Putamen (tissue), 1 donor: Measurements from ENCODE around the gene RPS6KA2.
A peak's percentile ranks its signal among the peaks of the same experiment; 100 is the strongest.
"Not testable (repeated sequence)": the region's sequence is repeated elsewhere in the genome, so short reads cannot be mapped to it uniquely, and the experiment has no call there.

Experiments used
- DNase-seq: peaks from one replicate; pipeline ENCODE4 v3.0.0-alpha.2; 2016; ENCODE audit warnings: low spot score

RPS6KA2 gene

GRCh38 chr6:166635013-166635970 lies 8.2 kb upstream of the RPS6KA2 start:
- DNase-seq, result no peak

- DNase-seq, result not testable (repeated sequence)
Observed at GRCh38 chr6:166634581-166634980, 7.5 kb upstream of the RPS6KA2 start.

- no peak for DNase-seq
Observed at GRCh38 chr6:166633732-166634535, 6.9 kb upstream of the RPS6KA2 start.

- DNase-seq, result no peak
Observed at GRCh38 chr6:166632731-166633130, 5.7 kb upstream of the RPS6KA2 start.

GRCh38 chr6:166630462-166630861 lies 3.4 kb upstream of the RPS6KA2 start:
- no peak for DNase-seq

GRCh38 chr6:166629628-166630027 lies 2.6 kb upstream of the RPS6KA2 start:
- DNase-seq, result no peak

- peak; percentile 72 for DNase-seq
Observed at GRCh38 chr6:166627875-166628801, 1.1 kb upstream of the RPS6KA2 start.

GRCh38 chr6:166626177-166627032 lies 646 bp downstream of the RPS6KA2 start:
- peak; percentile 39 for DNase-seq

- no peak for DNase-seq
Observed at GRCh38 chr6:166625356-166625755, 1.7 kb downstream of the RPS6KA2 start.

- DNase-seq, result no peak
Observed at GRCh38 chr6:166624275-166624674, 2.8 kb downstream of the RPS6KA2 start.

- DNase-seq, result no peak
Observed at GRCh38 chr6:166623318-166623717, 3.7 kb downstream of the RPS6KA2 start.

- no peak for DNase-seq
Observed at GRCh38 chr6:166621114-166621540, 5.9 kb downstream of the RPS6KA2 start.

GRCh38 chr6:166620478-166621113 lies 6.5 kb downstream of the RPS6KA2 start:
- DNase-seq, result no peak

GRCh38 chr6:166619912-166620311 lies 7.1 kb downstream of the RPS6KA2 start:
- DNase-seq, result no peak

GRCh38 chr6:166618866-166619761 lies 7.9 kb downstream of the RPS6KA2 start:
- DNase-seq, result no peak

GRCh38 chr6:166618251-166618650 lies 8.8 kb downstream of the RPS6KA2 start:
- no peak for DNase-seq

- no peak for DNase-seq
Observed at GRCh38 chr6:166617359-166617758, 9.7 kb downstream of the RPS6KA2 start.

- DNase-seq, result no peak
Observed at GRCh38 chr6:166616261-166617238, 10.5 kb downstream of the RPS6KA2 start.
